Gastrocnemius medialis (tissue), 4 donors: Measurements from ENCODE around the gene C3orf80.

Source experiments
- CTCF ChIP-seq, 5 experiments: fragments of 450-650 bp in 3 of 5; fragments of 200-600 bp in 2 of 5; sonication (generic) in 2 of 5; IDR thresholded peaks in 4 of 5; conservative IDR thresholded peaks in 1 of 5; 1 replicate in 4 of 5; 2 replicates in 1 of 5; pipeline ENCODE4 v1.5.1; 2016 to 2019; ENCODE audit warnings: antibody characterized with exemption in 5 of 5, mild to moderate bottlenecking in 3 of 5, moderate library complexity in 3 of 5
- POLR2A ChIP-seq, 2 donors: fragments of 450-650 bp; IDR thresholded peaks; one replicate each; pipeline ENCODE4 v1.6.1; 2017; ENCODE audit warnings: antibody characterized with exemption in 2 of 2, mild to moderate bottlenecking in 2 of 2, moderate library complexity in 2 of 2

- TF ChIP-seq POLR2A (IDR thresholded peaks at IDR 0.05), result no peak
- no peak for TF ChIP-seq CTCF (IDR thresholded peaks at IDR 0.05 in 4 of 5, conservative IDR thresholded peaks at IDR 0.05 in 1 of 5)
Observed at GRCh38 chr3:160179906-160180305, 45.3 kb upstream of the C3orf80 start.
